ENCODE measurements around the gene PBX1. TPM values are rescaled to one million over a fixed set of nuclear protein-coding genes. Genes with fewer than 3 reads are reported as not detected.

PBX1 gene
- total RNA-seq, 2 donors from 2014 or later, result 50.5 to 53.1 TPM

- Histone ChIP-seq H3K4me1 (ENCODE audit: control insufficient read depth in 1 of 2, low read depth in 2 of 2) (peaks cover 5 to 55% of the 10 kb centered on the region in 2 donors), H3K27me3 (replicated peaks; ENCODE audit: insufficient read depth) (no peaks in the 10 kb centered on the region), H3K27ac (peak overlapping the region; percentile 6 to 18), H3K36me3 (no peaks in the 10 kb centered on the region), H3K4me3 (no peak overlapping the region), H3K9me3 (no peaks in the 10 kb centered on the region)
- DNase-seq (ENCODE audit: low spot score) (no peak), ATAC-seq (ENCODE audit: insufficient number of reproducible peaks, low FRiP score, low read depth) (no peak)
- TF ChIP-seq, protein P1, sequence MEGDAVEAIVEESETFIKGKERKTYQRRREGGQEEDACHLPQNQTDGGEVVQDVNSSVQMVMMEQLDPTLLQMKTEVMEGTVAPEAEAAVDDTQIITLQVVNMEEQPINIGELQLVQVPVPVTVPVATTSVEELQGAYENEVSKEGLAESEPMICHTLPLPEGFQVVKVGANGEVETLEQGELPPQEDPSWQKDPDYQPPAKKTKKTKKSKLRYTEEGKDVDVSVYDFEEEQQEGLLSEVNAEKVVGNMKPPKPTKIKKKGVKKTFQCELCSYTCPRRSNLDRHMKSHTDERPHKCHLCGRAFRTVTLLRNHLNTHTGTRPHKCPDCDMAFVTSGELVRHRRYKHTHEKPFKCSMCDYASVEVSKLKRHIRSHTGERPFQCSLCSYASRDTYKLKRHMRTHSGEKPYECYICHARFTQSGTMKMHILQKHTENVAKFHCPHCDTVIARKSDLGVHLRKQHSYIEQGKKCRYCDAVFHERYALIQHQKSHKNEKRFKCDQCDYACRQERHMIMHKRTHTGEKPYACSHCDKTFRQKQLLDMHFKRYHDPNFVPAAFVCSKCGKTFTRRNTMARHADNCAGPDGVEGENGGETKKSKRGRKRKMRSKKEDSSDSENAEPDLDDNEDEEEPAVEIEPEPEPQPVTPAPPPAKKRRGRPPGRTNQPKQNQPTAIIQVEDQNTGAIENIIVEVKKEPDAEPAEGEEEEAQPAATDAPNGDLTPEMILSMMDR (IDR thresholded peaks at IDR 0.05), result no peak
Measured at GRCh38 chr1:164591858-164592257, 32.9 kb downstream of the PBX1 start.

- Histone ChIP-seq H3K27ac (peak overlapping the region in 1 of 2 donors; percentile 6), H3K4me3 (no peak overlapping the region), H3K4me1 (ENCODE audit: control insufficient read depth in 1 of 2, low read depth in 2 of 2) (peaks cover 5 to 50% of the 10 kb centered on the region in 2 donors), H3K27me3 (replicated peaks; ENCODE audit: insufficient read depth) (no peaks in the 10 kb centered on the region), H3K36me3 (no peaks in the 10 kb centered on the region), H3K9me3 (no peaks in the 10 kb centered on the region)
- ATAC-seq (ENCODE audit: insufficient number of reproducible peaks, low FRiP score, low read depth) (no peak), DNase-seq (ENCODE audit: low spot score) (no peak)
- TF ChIP-seq, protein P1 (IDR thresholded peaks at IDR 0.05), result no peak
Measured at GRCh38 chr1:164592634-164593033, 33.6 kb downstream of the PBX1 start.

DNA sequence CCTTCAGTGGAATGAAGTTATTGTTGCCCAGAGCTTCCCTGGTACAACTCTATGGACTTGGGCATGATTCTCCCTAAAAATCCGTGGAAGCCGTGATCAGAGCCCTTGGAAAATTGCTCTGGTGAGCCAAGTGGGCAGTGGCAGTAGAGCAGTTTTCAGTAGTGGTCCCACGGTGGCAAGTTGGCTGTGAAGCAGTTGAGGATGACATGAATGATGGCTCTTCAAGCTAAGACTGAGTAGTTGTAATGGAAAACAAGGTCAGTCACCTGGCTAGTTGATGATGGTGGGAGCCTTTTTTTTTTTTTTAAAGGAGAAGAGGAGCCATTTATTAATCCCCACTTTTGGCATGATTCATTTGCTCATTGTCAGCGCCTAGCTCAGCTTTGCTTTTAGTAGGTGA lies 36.2 kb downstream of the PBX1 start:
- TF ChIP-seq, protein P1 (IDR thresholded peaks at IDR 0.05), result no peak
- Histone ChIP-seq H3K27ac (no peak overlapping the region), H3K4me3 (no peak overlapping the region), H3K4me1 (ENCODE audit: control insufficient read depth in 1 of 2, low read depth in 2 of 2) (peaks cover 10 to 47% of the 10 kb centered on the region in 2 donors), H3K27me3 (replicated peaks; ENCODE audit: insufficient read depth) (no peaks in the 10 kb centered on the region), H3K9me3 (no peaks in the 10 kb centered on the region), H3K36me3 (no peaks in the 10 kb centered on the region)
- DNase-seq (ENCODE audit: low spot score) (no peak), ATAC-seq (ENCODE audit: insufficient number of reproducible peaks, low FRiP score, low read depth) (no peak)

DNA sequence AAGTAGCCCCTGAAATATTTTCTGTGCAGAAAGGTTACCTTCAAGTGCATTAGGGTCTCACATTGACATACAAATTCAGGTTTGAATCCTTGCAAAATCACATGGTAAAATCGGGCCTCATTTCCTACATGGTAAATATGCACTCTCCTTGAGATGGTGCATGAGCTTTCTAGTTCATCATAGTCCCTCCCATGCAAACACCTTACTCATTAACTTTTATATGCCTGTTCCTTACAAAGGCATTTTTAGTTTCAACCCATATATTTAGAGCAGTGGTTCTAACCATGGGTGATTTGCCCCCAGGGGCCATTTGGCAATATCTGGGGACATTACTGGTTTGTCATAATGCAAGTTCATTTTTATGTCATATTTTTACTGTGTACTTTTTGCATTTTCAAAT lies 37.2 kb downstream of the PBX1 start:
- DNase-seq (ENCODE audit: low spot score) (no peak), ATAC-seq (ENCODE audit: insufficient number of reproducible peaks, low FRiP score, low read depth) (no peak)
- Histone ChIP-seq H3K36me3 (no peaks in the 10 kb centered on the region), H3K27ac (no peak overlapping the region), H3K4me1 (ENCODE audit: control insufficient read depth in 1 of 2, low read depth in 2 of 2) (peaks cover 10 to 43% of the 10 kb centered on the region in 2 donors), H3K9me3 (no peaks in the 10 kb centered on the region), H3K4me3 (no peak overlapping the region), H3K27me3 (replicated peaks; ENCODE audit: insufficient read depth) (no peaks in the 10 kb centered on the region)
- TF ChIP-seq, protein P1 (IDR thresholded peaks at IDR 0.05), result no peak

GRCh38 chr1:164598719-164599118 lies 39.7 kb downstream of the PBX1 start:
- H3K27ac ChIP-seq, result no peak overlapping the region

More at GRCh38 chr1:164598719-164599118, 39.7 kb downstream of the PBX1 start:
- ATAC-seq (ENCODE audit: insufficient number of reproducible peaks, low FRiP score, low read depth) (no peak), DNase-seq (ENCODE audit: low spot score) (no peak)
- Histone ChIP-seq H3K4me3 (no peak overlapping the region), H3K4me1 (ENCODE audit: control insufficient read depth in 1 of 2, low read depth in 2 of 2) (peaks cover 5 to 50% of the 10 kb centered on the region in 2 donors), H3K27me3 (replicated peaks; ENCODE audit: insufficient read depth) (no peaks in the 10 kb centered on the region), H3K9me3 (no peaks in the 10 kb centered on the region), H3K36me3 (no peaks in the 10 kb centered on the region)
- TF ChIP-seq, protein P1 (IDR thresholded peaks at IDR 0.05), result no peak
